ENCODE data around the gene HSP90AA1.
"Not testable (repeated sequence)": the region's sequence is repeated elsewhere in the genome, so short reads cannot be mapped to it uniquely, and the experiment has no call there.

HSP90AA1 gene

GRCh38 chr14:102111101-102111500 lies 24.3 kb upstream of the HSP90AA1 start:
- Histone ChIP-seq H3F3A (ENCODE audit: control insufficient read depth, insufficient read depth) (no peaks in the 10 kb centered on the region), H3K9me2 (replicated peaks; ENCODE audit: control insufficient read depth, low read length) (no peaks in the 10 kb centered on the region), H3K79me2 (ENCODE audit: control insufficient read depth, low read length) (no peaks in the 10 kb centered on the region), H3K27ac (ENCODE audit: low read depth, low read length) (no peak overlapping the region), H3K9me3 (ENCODE audit: control insufficient read depth, insufficient read depth, low read length) (peaks cover 8% of the 10 kb centered on the region), H4K20me1 (ENCODE audit: control insufficient read depth, insufficient read depth, low read depth, low read length) (no peaks in the 10 kb centered on the region), H3K27me3 (ENCODE audit: control insufficient read depth, low read length) (no peaks in the 10 kb centered on the region), H3K4me2 (ENCODE audit: low read length) (no peak overlapping the region), H3K4me1 (ENCODE audit: control insufficient read depth, low read length) (peaks cover 8% of the 10 kb centered on the region), H3K4me3 (ENCODE audit: low read length) (no peak overlapping the region), H3K36me3 (ENCODE audit: control insufficient read depth, low read length) (no peaks in the 10 kb centered on the region)
- TF ChIP-seq CTCF (IDR thresholded peaks at IDR 0.05; ENCODE audit: low read depth, low read length, poor library complexity, severe bottlenecking) (no peak), EZH2phosphoT487 (IDR thresholded peaks at IDR 0.05; ENCODE audit: borderline replicate concordance, low read length) (no peak)

GRCh38 chr14:102109332-102109731 lies 22.5 kb upstream of the HSP90AA1 start:
- not testable (repeated sequence) for H3K4me1 ChIP-seq (ENCODE audit: control insufficient read depth, low read length); H3K9me2 ChIP-seq (replicated peaks; ENCODE audit: control insufficient read depth, low read length); H4K20me1 ChIP-seq (ENCODE audit: control insufficient read depth, insufficient read depth, low read depth, low read length); H3F3A ChIP-seq (ENCODE audit: control insufficient read depth, insufficient read depth); H3K4me3 ChIP-seq (ENCODE audit: low read length); H3K9me3 ChIP-seq (ENCODE audit: control insufficient read depth, insufficient read depth, low read length); H3K79me2 ChIP-seq (ENCODE audit: control insufficient read depth, low read length); H3K4me2 ChIP-seq (ENCODE audit: low read length); H3K27me3 ChIP-seq (ENCODE audit: control insufficient read depth, low read length); H3K36me3 ChIP-seq (ENCODE audit: control insufficient read depth, low read length); H3K27ac ChIP-seq (ENCODE audit: low read depth, low read length)

- Histone ChIP-seq H3K79me2 (ENCODE audit: control insufficient read depth, low read length) (no peaks in the 10 kb centered on the region), H3K9me3 (ENCODE audit: control insufficient read depth, insufficient read depth, low read length) (no peaks in the 10 kb centered on the region), H3K36me3 (ENCODE audit: control insufficient read depth, low read length) (no peaks in the 10 kb centered on the region), H3K27ac (ENCODE audit: low read depth, low read length) (no peak overlapping the region), H3K9me2 (replicated peaks; ENCODE audit: control insufficient read depth, low read length) (no peaks in the 10 kb centered on the region), H3K4me1 (ENCODE audit: control insufficient read depth, low read length) (peaks cover 25% of the 10 kb centered on the region), H3K4me3 (ENCODE audit: low read length) (no peak overlapping the region), H3K4me2 (ENCODE audit: low read length) (no peak overlapping the region), H3F3A (ENCODE audit: control insufficient read depth, insufficient read depth) (no peaks in the 10 kb centered on the region), H3K27me3 (ENCODE audit: control insufficient read depth, low read length) (no peaks in the 10 kb centered on the region), H4K20me1 (ENCODE audit: control insufficient read depth, insufficient read depth, low read depth, low read length) (no peaks in the 10 kb centered on the region)
- TF ChIP-seq CTCF (IDR thresholded peaks at IDR 0.05; ENCODE audit: low read depth, low read length, poor library complexity, severe bottlenecking) (no peak), EZH2phosphoT487 (IDR thresholded peaks at IDR 0.05; ENCODE audit: borderline replicate concordance, low read length) (no peak)
Measured at GRCh38 chr14:102105369-102105768, 18.5 kb upstream of the HSP90AA1 start.

- no peaks in the 10 kb centered on the region for H3K9me2 ChIP-seq (replicated peaks; ENCODE audit: control insufficient read depth, low read length)
- no peaks in the 10 kb centered on the region for H4K20me1 ChIP-seq (ENCODE audit: control insufficient read depth, insufficient read depth, low read depth, low read length)
- no peaks in the 10 kb centered on the region for H3K79me2 ChIP-seq (ENCODE audit: control insufficient read depth, low read length)
- no peak overlapping the region for H3K27ac ChIP-seq (ENCODE audit: low read depth, low read length)
- H3K27me3 ChIP-seq (ENCODE audit: control insufficient read depth, low read length): no peaks in the 10 kb centered on the region
- TF ChIP-seq CTCF (IDR thresholded peaks at IDR 0.05; ENCODE audit: low read depth, low read length, poor library complexity, severe bottlenecking): no peak
- TF ChIP-seq EZH2phosphoT487 (IDR thresholded peaks at IDR 0.05; ENCODE audit: borderline replicate concordance, low read length): no peak
- H3K4me1 ChIP-seq (ENCODE audit: control insufficient read depth, low read length): peaks cover 25% of the 10 kb centered on the region
- no peaks in the 10 kb centered on the region for H3F3A ChIP-seq (ENCODE audit: control insufficient read depth, insufficient read depth)
- H3K4me2 ChIP-seq (ENCODE audit: low read length): peak overlapping the region; percentile 66
- H3K9me3 ChIP-seq (ENCODE audit: control insufficient read depth, insufficient read depth, low read length): no peaks in the 10 kb centered on the region
- no peaks in the 10 kb centered on the region for H3K36me3 ChIP-seq (ENCODE audit: control insufficient read depth, low read length)
- 0 out of 2 replicates have a peak overlapping the region, but pooled peaks have one; percentile 36 for H3K4me3 ChIP-seq (ENCODE audit: low read length)
Measured at GRCh38 chr14:102103062-102103695, 16.3 kb upstream of the HSP90AA1 start.
